ENCODE measurements around the gene CCND1. TPM values are rescaled to one million over a fixed set of nuclear protein-coding genes. Genes with fewer than 3 reads are reported as not detected.

The CCND1 gene
- total RNA-seq, 1 donor from 2014 or later: 135 TPM

- no peak for DNase-seq
Measured at GRCh38 chr11:69653406-69653960, 12.5 kb downstream of the CCND1 start.

GRCh38 chr11:69654001-69654659 is 13.2 kb downstream of the CCND1 start:
- no peak for DNase-seq

- no peak for DNase-seq
Measured at GRCh38 chr11:69654660-69655478, 13.9 kb downstream of the CCND1 start.

GRCh38 chr11:69655479-69656428 is 14.8 kb downstream of the CCND1 start:
- no peak for DNase-seq

- no peak for DNase-seq
Measured at GRCh38 chr11:69656536-69657455, 15.8 kb downstream of the CCND1 start.

GRCh38 chr11:69657456-69657910 is 16.5 kb downstream of the CCND1 start:
- DNase-seq: no peak

- DNase-seq: peak; percentile 50
Measured at GRCh38 chr11:69657911-69658625, 17.1 kb downstream of the CCND1 start.

- DNase-seq: no peak
Measured at GRCh38 chr11:69658626-69659450, 17.9 kb downstream of the CCND1 start.

- no peak for DNase-seq
Measured at GRCh38 chr11:69659591-69659990, 18.6 kb downstream of the CCND1 start.

GRCh38 chr11:69660001-69660500 is 19.1 kb downstream of the CCND1 start:
- no peak for DNase-seq

GRCh38 chr11:69661413-69661715 is 20.4 kb downstream of the CCND1 start:
- no peak for DNase-seq

GRCh38 chr11:69662021-69662698 is 21.2 kb downstream of the CCND1 start:
- DNase-seq: no peak

GRCh38 chr11:69662806-69663205 is 21.9 kb downstream of the CCND1 start:
- no peak for DNase-seq

GRCh38 chr11:69663326-69663725 is 22.4 kb downstream of the CCND1 start:
- no peak for DNase-seq

- no peak for DNase-seq
Measured at GRCh38 chr11:69664103-69664775, 23.3 kb downstream of the CCND1 start.

GRCh38 chr11:69664901-69665300 is 23.9 kb downstream of the CCND1 start:
- DNase-seq: no peak

- DNase-seq: no peak
Measured at GRCh38 chr11:69665669-69666068, 24.7 kb downstream of the CCND1 start.

GRCh38 chr11:69666261-69666660 is 25.3 kb downstream of the CCND1 start:
- no peak for DNase-seq

Measured in tongue (tissue), 2 donors.